Glomerular endothelial cell (primary cell): ENCODE results near the gene LTBP1. TPM values are rescaled to one million over a fixed set of nuclear protein-coding genes. Genes with fewer than 3 reads are reported as not detected.

Experiments used
- DNase-seq: peaks from one replicate; pipeline ENCODE4 v3.0.0-alpha.2; 2011; ENCODE audit warnings: low read depth, low spot score; ENCODE audit errors: extremely low read depth
- total RNA-seq: library from RNA; depleted of rRNA; stranded (reverse); fragments of >200 nt; gene quantifications from 2 replicates; pipeline ENCODE4 v1.2.3, GENCODE V29; 2015

The LTBP1 gene
- total RNA-seq, 1 donor from 2014 or later = 63.4 TPM

DNA sequence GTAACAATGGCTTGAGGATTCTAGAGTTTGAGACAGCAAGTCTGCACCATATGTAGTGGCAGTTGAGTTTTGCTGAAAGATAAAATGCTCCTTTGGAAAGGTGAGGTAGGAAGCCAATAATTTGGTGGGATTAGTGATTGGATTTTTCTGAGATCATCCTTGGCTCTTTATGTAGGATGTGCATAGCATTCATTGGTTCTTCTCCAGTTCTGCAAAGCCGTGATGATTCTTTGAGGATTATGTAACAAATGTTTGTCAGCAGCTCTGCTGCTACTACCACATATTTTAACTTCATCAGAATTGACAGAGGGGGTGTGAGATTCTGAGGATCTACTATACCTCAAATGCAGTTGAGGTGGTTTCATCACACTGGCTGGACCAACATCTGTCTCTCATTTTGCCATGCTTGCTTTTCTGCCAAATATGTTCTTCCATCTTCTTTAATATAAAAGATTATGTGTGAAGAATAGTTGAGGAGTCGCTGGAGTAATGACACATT lies 340.8 kb downstream of the LTBP1 start:
- DNase-seq = no peak

DNA sequence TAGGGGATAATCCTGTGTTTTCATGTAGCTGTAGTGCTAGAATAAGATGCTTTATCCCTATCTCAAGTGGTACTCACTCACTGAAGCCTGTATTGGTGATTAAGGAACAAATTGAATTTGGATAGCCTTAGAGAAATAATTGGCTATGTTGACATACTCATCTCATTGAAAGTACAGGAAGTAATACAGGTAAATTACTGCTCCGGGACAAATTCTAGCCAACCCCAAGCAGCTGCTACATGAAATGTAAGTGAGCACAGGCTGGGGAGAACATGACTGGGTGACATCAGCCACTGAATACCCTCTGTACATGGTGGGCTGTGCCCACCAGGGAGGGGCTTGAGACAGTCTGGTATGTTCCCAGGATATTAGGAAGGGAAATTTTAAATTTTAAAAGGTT lies 341.3 kb downstream of the LTBP1 start:
- DNase-seq = no peak

GRCh38 chr2:33289961-33290360 lies 343.2 kb downstream of the LTBP1 start:
- DNase-seq = no peak

DNA sequence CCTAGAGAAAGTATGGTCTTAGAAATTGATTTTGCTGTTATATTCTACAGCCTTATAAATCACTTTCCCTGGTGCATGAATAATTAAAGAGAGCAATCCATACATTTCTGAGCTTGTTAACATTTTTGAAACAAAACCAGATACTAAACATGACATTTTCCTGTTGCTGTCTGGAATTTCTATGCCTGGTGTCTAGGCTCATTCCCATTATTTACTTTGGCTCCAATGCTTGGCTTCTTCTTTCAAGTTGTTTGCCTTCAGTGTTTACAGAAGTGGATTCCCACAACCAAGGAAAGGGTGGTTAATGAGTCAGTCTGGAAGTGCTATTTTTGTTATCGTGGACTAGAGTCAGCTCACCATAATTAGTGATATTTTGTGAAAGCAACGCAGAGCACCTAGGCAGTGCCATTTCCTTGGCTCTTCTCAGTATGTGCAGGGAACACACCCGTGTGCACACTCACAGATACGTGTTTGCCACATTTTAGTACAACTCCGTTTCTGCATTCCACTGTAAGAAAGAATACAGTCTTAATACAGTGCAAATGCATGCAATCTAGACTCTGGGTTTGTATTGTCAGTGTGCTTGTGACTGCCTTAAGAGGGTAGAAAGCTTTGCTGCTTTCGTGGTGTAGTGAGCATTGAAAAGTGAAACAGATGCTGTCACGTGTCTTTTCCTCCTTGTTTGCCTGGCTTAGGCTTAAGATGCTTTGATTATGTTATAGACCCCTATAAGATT lies 344.7 kb downstream of the LTBP1 start:
- peak; percentile 99 for DNase-seq

DNA sequence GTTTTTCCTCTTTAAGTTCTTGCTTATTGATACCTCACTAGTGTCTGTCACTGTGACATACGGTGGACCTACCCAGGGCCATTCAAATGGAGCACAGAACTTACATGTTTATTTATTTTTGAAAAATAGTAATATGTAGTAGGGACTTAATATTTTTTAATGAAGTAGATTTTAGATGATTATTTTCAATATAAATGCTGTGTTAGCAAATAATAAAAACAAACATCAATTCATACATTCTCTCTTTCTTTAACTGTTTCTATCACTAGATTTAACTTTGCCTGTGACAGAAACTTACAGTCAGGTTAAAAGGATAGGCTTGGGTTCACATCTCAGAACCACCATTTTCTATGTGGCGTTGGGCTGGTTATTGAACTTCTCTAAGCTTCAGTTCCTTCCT lies 345.3 kb downstream of the LTBP1 start:
- no peak for DNase-seq

- no peak for DNase-seq
Measured at GRCh38 chr2:33292981-33293595, 346.3 kb downstream of the LTBP1 start.

DNA sequence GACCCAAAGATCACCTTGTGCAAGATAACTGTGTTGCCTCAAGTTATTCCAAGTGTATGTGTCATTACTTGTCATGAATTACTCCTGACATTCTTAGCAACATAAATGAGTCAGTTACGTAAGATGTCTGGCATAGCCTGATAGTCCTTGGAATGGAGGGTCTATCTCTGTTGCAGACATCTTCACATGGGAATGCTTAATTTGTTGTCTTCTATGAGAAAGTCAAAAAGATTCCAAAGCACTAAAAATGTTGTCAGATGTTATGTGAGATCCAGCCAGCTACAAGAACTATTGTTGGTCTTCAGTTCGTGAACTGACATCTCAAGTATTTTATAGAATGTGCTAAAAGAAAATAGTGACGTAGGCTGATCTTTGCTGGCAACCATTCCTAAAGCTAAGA lies 351.5 kb downstream of the LTBP1 start:
- DNase-seq = no peak

DNA sequence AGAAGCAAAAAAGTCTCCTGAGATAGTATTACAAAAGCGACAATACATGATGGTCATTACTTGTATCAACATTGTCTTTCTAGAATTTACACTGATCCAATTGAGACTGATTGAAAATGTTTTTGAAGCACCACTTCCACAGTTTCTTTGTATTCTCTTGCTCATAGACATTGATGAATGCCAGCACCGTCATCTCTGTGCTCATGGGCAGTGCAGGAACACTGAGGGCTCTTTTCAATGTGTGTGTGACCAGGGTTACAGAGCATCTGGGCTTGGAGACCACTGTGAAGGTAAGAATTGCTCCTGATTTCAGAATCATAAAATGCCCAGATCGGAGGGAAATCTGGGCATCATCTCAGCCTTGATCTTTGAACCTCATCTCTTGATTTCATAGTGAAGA lies 354.6 kb downstream of the LTBP1 start:
- no peak for DNase-seq

DNA sequence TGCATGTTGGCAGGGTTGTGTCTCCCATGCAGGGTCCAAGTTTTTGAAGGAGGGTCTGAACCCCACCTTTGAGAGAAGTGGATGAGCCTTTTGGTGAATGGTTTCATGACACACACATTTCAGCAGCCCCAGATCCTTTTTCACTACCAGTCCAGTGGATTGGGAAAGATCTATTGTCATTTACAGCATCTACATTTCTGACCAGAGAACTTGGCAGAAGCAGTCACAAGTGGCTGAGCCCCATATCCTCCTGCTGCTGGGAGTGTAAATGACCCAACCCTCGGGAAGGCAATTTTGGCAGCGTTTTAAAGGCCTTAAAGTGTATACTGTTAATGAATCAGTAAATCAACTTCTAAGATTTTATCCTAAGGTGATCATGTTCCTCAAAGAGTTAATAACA lies 355.6 kb downstream of the LTBP1 start:
- DNase-seq = no peak

DNA sequence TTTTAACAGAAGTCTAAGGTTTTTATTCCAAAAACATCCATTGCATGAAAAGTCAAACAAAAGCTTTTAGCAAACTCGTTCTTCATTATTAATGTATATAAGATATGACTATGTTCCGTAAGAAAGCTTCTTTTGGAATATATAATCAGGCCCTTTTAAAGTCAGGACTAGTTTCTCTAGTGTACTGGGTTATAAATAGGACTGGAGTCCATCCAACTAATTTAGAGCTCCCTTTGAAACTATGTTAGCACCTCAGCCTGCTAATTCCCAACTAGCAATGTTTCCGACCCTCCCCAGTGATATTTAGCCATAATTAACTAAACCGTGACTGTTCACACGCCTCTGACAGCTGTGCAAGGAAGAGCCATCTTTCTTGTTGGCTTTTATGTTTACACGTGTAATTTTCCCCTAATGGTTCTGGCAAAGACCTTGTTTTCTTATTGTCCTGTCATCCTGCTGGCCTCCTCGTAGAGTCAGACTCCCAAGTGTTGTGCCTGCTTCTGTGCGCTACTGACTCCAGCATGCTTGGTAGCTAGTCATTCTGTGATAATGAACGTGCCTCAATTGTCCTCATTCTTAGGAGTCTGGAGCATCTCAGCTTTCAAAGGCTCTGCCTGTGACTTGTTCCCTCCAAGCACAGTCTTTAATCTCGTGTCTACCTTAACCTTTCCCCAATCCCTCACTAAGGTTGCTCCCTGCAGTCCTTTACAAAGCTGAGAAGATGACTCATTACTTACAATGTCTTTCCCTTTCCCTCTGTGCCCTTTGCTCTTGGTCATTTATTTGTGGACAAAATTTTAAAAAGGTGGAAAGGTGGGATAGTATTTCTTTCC lies 357.5 kb downstream of the LTBP1 start:
- DNase-seq = no peak

DNA sequence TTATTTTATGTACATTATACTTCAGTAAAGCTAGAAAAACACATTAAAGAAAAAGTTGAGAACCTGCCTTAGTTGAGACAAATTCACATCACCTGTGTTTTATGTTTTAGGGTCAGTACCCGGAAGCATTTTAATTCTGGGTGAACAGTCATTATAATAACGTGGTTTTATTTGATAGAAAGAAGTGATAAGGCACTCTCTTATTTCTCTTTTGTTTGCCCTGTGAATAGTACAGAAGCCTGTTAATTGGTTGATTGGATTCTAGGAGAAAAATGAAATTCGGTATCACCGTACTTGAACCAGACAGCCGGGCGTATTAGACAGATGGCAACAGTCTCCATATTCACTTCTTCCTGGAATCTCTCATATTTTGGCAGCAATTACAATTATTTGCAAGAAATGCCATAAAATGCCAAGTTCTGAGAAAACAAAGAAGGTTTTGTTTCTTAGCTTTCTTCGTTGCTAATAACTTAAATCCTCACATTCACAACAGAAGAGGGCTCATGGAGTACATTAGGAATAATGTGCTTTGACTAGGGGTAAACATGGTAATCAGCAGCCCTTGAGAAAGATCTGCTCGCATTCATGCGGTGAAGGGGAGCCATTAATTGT lies 361.0 kb downstream of the LTBP1 start:
- DNase-seq = no peak

DNA sequence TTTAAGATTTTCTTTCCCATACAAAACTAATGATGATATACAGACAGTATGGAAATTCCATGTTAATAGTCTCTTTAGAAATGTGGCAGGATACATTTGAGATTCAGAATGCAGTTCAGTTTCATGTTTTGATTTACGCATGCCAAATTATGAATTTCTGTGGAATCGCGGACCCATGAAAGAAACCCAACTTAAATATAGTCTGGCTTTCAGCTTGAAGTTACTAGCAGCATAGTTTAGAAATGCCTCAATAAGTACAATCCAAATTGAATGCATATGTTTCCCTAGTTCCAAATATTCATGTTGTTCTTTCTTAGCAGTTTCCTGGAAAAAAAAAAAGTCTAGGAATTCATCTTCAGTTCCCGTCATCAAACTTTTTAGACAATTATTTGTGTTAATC lies 365.6 kb downstream of the LTBP1 start:
- DNase-seq = no peak

DNA sequence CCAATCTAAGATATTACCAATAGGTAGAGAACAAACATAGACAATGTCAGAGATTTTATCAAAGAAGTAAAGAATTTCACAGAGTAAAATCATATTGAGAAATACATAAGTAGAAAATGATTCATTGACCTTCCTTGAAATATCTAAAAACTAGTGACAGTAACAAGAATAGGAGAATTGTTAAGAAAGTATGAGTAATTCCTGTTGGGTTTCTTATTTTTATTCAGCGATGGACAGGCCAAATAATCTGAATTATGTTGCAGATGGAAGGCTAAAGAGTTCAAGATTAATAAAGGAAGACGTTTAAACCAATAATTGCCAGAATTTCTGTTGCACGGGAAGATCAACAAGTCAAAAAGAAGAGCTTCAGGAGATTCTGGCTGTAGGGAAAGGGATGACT lies 366.3 kb downstream of the LTBP1 start:
- DNase-seq = no peak

GRCh38 chr2:33314541-33314940 lies 367.8 kb downstream of the LTBP1 start:
- DNase-seq = no peak

DNA sequence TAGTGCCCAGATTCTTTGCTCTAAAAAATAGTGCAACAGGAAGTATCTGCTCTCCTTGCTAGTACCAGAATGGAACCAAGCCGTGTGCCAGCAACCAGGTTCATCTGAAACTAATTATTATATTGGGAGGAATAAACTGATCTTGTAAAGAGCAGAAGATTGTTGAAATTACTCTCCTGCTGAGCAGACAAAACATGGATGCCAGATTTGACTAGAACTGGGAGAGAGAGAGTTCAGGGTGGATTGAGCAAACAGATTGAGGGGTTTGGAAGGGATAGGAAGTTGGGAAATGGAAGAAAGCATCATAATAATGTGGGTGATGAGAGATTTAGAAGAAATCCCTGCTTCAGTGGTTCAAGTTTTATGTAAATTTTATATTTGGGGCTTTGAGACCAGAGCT lies 369.6 kb downstream of the LTBP1 start:
- DNase-seq = no peak

- no peak for DNase-seq
Measured at GRCh38 chr2:33317369-33318007, 370.7 kb downstream of the LTBP1 start.

DNA sequence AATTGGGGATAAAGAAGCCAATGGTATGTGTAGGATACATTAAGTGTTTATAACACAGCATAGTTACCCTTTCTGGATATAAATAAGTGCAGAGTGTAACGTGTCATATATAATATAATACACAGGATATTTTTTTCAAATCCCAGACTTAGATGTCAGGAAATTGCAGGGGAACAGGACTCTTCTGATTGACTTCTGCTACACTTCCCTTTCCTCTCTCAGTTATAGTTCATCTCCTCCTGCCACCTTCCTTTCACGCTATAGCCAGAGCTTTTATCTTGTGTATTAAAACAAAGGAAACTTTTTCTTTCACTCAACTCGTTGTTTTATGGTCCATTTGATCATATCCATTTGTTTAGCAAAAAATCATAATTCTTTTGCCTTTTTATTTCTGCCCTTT lies 371.7 kb downstream of the LTBP1 start:
- DNase-seq = no peak

DNA sequence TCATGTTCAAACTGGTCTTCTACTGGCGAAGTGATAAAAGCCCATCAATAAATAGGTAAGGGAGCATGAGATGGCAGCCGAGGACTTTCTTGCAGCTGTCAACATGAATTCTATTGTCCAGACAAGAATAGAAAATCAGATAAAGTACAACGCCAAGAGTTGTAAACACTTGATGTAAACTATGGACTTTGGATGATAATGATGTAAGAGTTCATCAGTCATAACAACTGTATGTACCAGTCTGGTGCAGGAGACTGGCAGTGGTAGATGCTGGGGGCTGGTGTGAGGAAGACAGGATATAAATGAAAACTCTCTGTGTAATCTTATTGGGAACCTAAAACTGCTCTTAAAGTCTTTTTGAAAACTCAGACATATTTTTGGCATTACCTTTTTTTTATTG lies 373.8 kb downstream of the LTBP1 start:
- no peak for DNase-seq

DNA sequence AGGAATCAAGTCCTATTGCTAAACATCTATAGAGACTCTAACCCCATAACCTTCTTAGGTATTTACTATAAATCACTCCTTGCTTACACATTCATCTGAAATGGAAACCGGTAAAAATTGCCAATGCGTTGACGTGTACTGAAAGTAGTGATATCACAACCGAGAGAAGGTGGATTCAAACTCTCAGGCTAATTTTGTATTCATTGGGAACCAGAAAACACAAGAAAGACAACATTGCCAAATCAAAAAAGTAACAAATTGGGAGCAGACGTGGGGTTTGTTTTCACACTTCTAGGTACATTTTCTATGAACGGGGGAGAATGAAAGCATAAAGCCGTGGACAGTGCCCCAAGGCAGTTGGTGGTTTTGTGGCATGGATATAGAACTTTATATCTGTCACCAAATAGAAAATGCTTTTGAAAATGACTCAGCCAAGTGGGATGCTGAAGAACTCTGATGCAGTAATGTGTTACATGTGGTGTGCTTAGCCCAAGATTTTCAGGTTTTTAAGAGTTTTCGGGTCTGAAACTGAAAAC lies 374.6 kb downstream of the LTBP1 start:
- DNase-seq = no peak

- no peak for DNase-seq
Measured at GRCh38 chr2:33321876-33322483, 375.2 kb downstream of the LTBP1 start.
